Gastrocnemius medialis (tissue), 4 donors: ENCODE measurements around the gene CRLF3. TPM values are rescaled to one million over a fixed set of nuclear protein-coding genes. Genes with fewer than 3 reads are reported as not detected.
"Not testable (repeated sequence)": the region's sequence is repeated elsewhere in the genome, so short reads cannot be mapped to it uniquely, and the experiment has no call there.

ENCODE experiments used
- ATAC-seq, 2 donors: fragments of 150-250 bp; one replicate each; pipeline ENCODE4 v1.9.1; 2016
- DNase-seq, 2 donors: peaks; one replicate each; pipeline ENCODE4 v3.0.0-alpha.2; 2019
- H3K27ac ChIP-seq, 4 donors: fragments of 200-600 bp; sonication (generic); 1 replicate in 1 of 4; 2 replicates in 3 of 4; pipeline ENCODE4 v1.5.1; 2016 to 2018; ENCODE audit warnings: mild to moderate bottlenecking in 2 of 4, moderate library complexity in 1 of 4
- H3K27me3 ChIP-seq, 3 donors: fragments of 200-600 bp; sonication (generic) in 2 of 3; 1 replicate in 1 of 3; 2 replicates in 2 of 3; pipeline versions ENCODE4 v1.5.1 to v1.6.0; 2016 to 2019; ENCODE audit warnings: mild to moderate bottlenecking in 1 of 3, moderate library complexity in 1 of 3
- H3K36me3 ChIP-seq, 2 donors: fragments of 200-600 bp; sonication (generic) in 1 of 2; one replicate each; pipeline ENCODE4 v1.5.1; 2017 to 2018
- H3K4me1 ChIP-seq, 2 donors: fragments of 200-600 bp; sonication (generic) in 1 of 2; one replicate each; pipeline ENCODE4 v1.5.1; 2016 to 2017; ENCODE audit warnings: mild to moderate bottlenecking in 2 of 2
- H3K4me3 ChIP-seq, 4 donors: fragments of 200-600 bp; sonication (generic) in 3 of 4; 1 replicate in 1 of 4; 2 replicates in 3 of 4; pipeline ENCODE4 v1.5.1; 2016 to 2019; ENCODE audit warnings: mild to moderate bottlenecking in 2 of 4
- H3K9me3 ChIP-seq, 3 donors: fragments of 200-600 bp; sonication (generic) in 2 of 3; 1 replicate in 1 of 3; 2 replicates in 2 of 3; pipeline ENCODE4 v1.5.1; 2016 to 2019
- CTCF ChIP-seq, 5 experiments: fragments of 450-650 bp in 3 of 5; fragments of 200-600 bp in 2 of 5; sonication (generic) in 2 of 5; IDR thresholded peaks in 4 of 5; conservative IDR thresholded peaks in 1 of 5; 1 replicate in 4 of 5; 2 replicates in 1 of 5; pipeline ENCODE4 v1.5.1; 2016 to 2019; ENCODE audit warnings: antibody characterized with exemption in 5 of 5, mild to moderate bottlenecking in 3 of 5, moderate library complexity in 3 of 5
- POLR2A ChIP-seq, 2 donors: fragments of 450-650 bp; IDR thresholded peaks; one replicate each; pipeline ENCODE4 v1.6.1; 2017; ENCODE audit warnings: antibody characterized with exemption in 2 of 2, mild to moderate bottlenecking in 2 of 2, moderate library complexity in 2 of 2
- in situ Hi-C, 4 donors: fragments of 200-750 bp; cut with MboI; loops; one replicate each; pipeline versions ENCODE4 v1.15.0 to v1.8.0; 2017; ENCODE audit warnings: low sequenced_read_pairs in 4 of 4
- intact Hi-C: fragments of 100-400 bp; cut with DNase I; formaldehyde crosslinking; loops from one replicate; pipeline ENCODE4 v1.15.1; 2023; ENCODE audit warnings: low total_unique reads
- total RNA-seq, 4 donors: library from RNA; depleted of rRNA; stranded (reverse); fragments of >200 nt; gene quantifications; one replicate each; pipeline versions ENCODE4 v1.1.0 to v1.2.3, GENCODE V29; 2016

The CRLF3 gene
- total RNA-seq, 4 donors from 2014 or later, result 3.5 to 6.4 (median 5.0) TPM

GRCh38 chr17:30782206-30782605 is 42.3 kb downstream of the CRLF3 start:
- intact Hi-C loops, result no loop called here

GRCh38 chr17:30780343-30780742 is 44.1 kb downstream of the CRLF3 start:
- no peak for DNase-seq
- in situ Hi-C loops (no loop called here), intact Hi-C loops (no loop called here)
- no peak overlapping the region for H3K4me3 ChIP-seq
- peaks cover 0 to 15% of the 10 kb centered on the region in 2 donors for H3K36me3 ChIP-seq
- TF ChIP-seq POLR2A (IDR thresholded peaks at IDR 0.05) (no peak), CTCF (IDR thresholded peaks at IDR 0.05 in 4 of 5, conservative IDR thresholded peaks at IDR 0.05 in 1 of 5) (no peak)
- no peaks in the 10 kb centered on the region for H3K4me1 ChIP-seq
- H3K27me3 ChIP-seq, result no peaks in the 10 kb centered on the region
- no peaks in the 10 kb centered on the region for H3K9me3 ChIP-seq
- ATAC-seq, result no peak
- H3K27ac ChIP-seq, result no peak overlapping the region

More at GRCh38 chr17:30782206-30782605, 42.3 kb downstream of the CRLF3 start:
- no peak overlapping the region for H3K27ac ChIP-seq
- TF ChIP-seq POLR2A (IDR thresholded peaks at IDR 0.05), result no peak
- TF ChIP-seq CTCF (IDR thresholded peaks at IDR 0.05 in 4 of 5, conservative IDR thresholded peaks at IDR 0.05 in 1 of 5), result no peak
- peaks cover 0 to 34% of the 10 kb centered on the region in 2 donors for H3K36me3 ChIP-seq
- ATAC-seq (no peak), DNase-seq (no peak)
- no peaks in the 10 kb centered on the region for H3K9me3 ChIP-seq
- no peak overlapping the region for H3K4me3 ChIP-seq
- no peaks in the 10 kb centered on the region for H3K4me1 ChIP-seq
- no peaks in the 10 kb centered on the region for H3K27me3 ChIP-seq
- in situ Hi-C loops, result no loop called here

- H3K4me3 ChIP-seq, H3K4me1 ChIP-seq, H3K9me3 ChIP-seq, in situ Hi-C loops, intact Hi-C loops, H3K27me3 ChIP-seq, H3K27ac ChIP-seq, DNase-seq, ATAC-seq: not testable (repeated sequence)
- peaks cover 0 to 33% of the 10 kb centered on the region in 2 donors for H3K36me3 ChIP-seq
Measured at GRCh38 chr17:30768771-30769170, 55.7 kb downstream of the CRLF3 start.

- DNase-seq, in situ Hi-C loops, intact Hi-C loops, H3K4me3 ChIP-seq, ATAC-seq, H3K27ac ChIP-seq, H3K27me3 ChIP-seq, H3K9me3 ChIP-seq, H3K4me1 ChIP-seq: not testable (repeated sequence)
- peaks cover 0 to 33% of the 10 kb centered on the region in 2 donors for H3K36me3 ChIP-seq
Measured at GRCh38 chr17:30767641-30768404, 56.7 kb downstream of the CRLF3 start.

- intact Hi-C loops, result no loop called here
- TF ChIP-seq CTCF (IDR thresholded peaks at IDR 0.05 in 4 of 5, conservative IDR thresholded peaks at IDR 0.05 in 1 of 5), result no peak
- TF ChIP-seq POLR2A (IDR thresholded peaks at IDR 0.05), result no peak
- Histone ChIP-seq H3K36me3 (peaks cover 0 to 34% of the 10 kb centered on the region in 2 donors), H3K4me1 (no peaks in the 10 kb centered on the region), H3K9me3 (no peaks in the 10 kb centered on the region), H3K27ac (no peak overlapping the region), H3K4me3 (no peak overlapping the region), H3K27me3 (no peaks in the 10 kb centered on the region)
- ATAC-seq (no peak), DNase-seq (no peak)
- in situ Hi-C loops, result no loop called here
Measured at GRCh38 chr17:30761060-30761459, 63.4 kb downstream of the CRLF3 start.

- in situ Hi-C loops, intact Hi-C loops, H3K9me3 ChIP-seq, H3K4me1 ChIP-seq, ATAC-seq, DNase-seq, H3K27me3 ChIP-seq, H3K4me3 ChIP-seq, H3K27ac ChIP-seq: not testable (repeated sequence)
- peaks cover 0 to 27% of the 10 kb centered on the region in 2 donors for H3K36me3 ChIP-seq
Measured at GRCh38 chr17:30753291-30753690, 71.2 kb downstream of the CRLF3 start.

- H3K27ac ChIP-seq, ATAC-seq, H3K4me3 ChIP-seq, DNase-seq, H3K4me1 ChIP-seq, in situ Hi-C loops, H3K9me3 ChIP-seq, intact Hi-C loops, H3K27me3 ChIP-seq: not testable (repeated sequence)
- peaks cover 0 to 21% of the 10 kb centered on the region in 2 donors for H3K36me3 ChIP-seq
Measured at GRCh38 chr17:30750982-30751381, 73.5 kb downstream of the CRLF3 start.

- H3K27ac ChIP-seq, DNase-seq, H3K27me3 ChIP-seq, H3K36me3 ChIP-seq, H3K9me3 ChIP-seq, ATAC-seq, H3K4me1 ChIP-seq, H3K4me3 ChIP-seq, intact Hi-C loops, in situ Hi-C loops: not testable (repeated sequence)
Measured at GRCh38 chr17:30747621-30748020, 76.9 kb downstream of the CRLF3 start.

GRCh38 chr17:30742669-30743068 is 81.8 kb downstream of the CRLF3 start:
- ATAC-seq, H3K27me3 ChIP-seq: not testable (repeated sequence)

More at GRCh38 chr17:30742669-30743068, 81.8 kb downstream of the CRLF3 start:
- in situ Hi-C loops, H3K36me3 ChIP-seq, H3K4me3 ChIP-seq, H3K4me1 ChIP-seq, intact Hi-C loops, DNase-seq, H3K27ac ChIP-seq, H3K9me3 ChIP-seq: not testable (repeated sequence)
